ENCODE results near the gene ISOC2. TPM values are rescaled to one million over a fixed set of nuclear protein-coding genes. Genes with fewer than 3 reads are reported as not detected.

Gene ISOC2
- total RNA-seq, 1 experiment from 2014 or later = 72.2 TPM

- H2BK5ac ChIP-seq (ENCODE audit: insufficient read length, low read length) = no peak overlapping the region
- H2BK120ac ChIP-seq (ENCODE audit: low read depth, low read length, poor library complexity, severe bottlenecking) = no peak overlapping the region
- H3K79me2 ChIP-seq (ENCODE audit: insufficient read depth, low read length) = 0 out of 2 replicates have a peak, but pooled peaks cover 3% of the 10 kb centered on the region
- H2AK5ac ChIP-seq (ENCODE audit: insufficient read length, low read length) = no peak overlapping the region
- Mint-ChIP-seq H3K4me3 (peak overlapping the region in 1 of 2 experiments; percentile 60; a peak in 1 of 5 replicates), H3K4me1 (peaks cover 4 to 26% of the 10 kb centered on the region in 2 experiments), H3K27me3 (ENCODE audit: low read depth) (peaks cover 27% of the 10 kb centered on the region), H3K27ac (no peak overlapping the region), H3K36me3 (ENCODE audit: insufficient read depth in 1 of 3, low read depth in 3 of 3) (peaks cover 16 to 18% (median 16%) of the 10 kb centered on the region in 3 experiments; a peak in 6 of 7 replicates), H3K9me3 (no peaks in the 10 kb centered on the region; a peak in 1 of 5 replicates)
- no peak overlapping the region for H2BK20ac ChIP-seq (ENCODE audit: low read depth, low read length, poor library complexity, severe bottlenecking)
- H3K23ac ChIP-seq (ENCODE audit: insufficient read length, low read depth, low read length) = no peak overlapping the region
- no peak overlapping the region for H4K8ac ChIP-seq (replicated peaks; ENCODE audit: insufficient read length, low read depth, low read length)
- no peak overlapping the region for H3K4me2 ChIP-seq (ENCODE audit: insufficient read depth, insufficient read length, low read length)
- peak; percentile 73 for DNase-seq
- no peak overlapping the region for H3K14ac ChIP-seq (ENCODE audit: insufficient read depth, low read length)
- H3K79me1 ChIP-seq (ENCODE audit: insufficient read depth, low read depth, low read length, poor library complexity, severe bottlenecking) = no peaks in the 10 kb centered on the region
- no peak overlapping the region for H2BK15ac ChIP-seq (ENCODE audit: low read depth, low read length)
- no peak overlapping the region for H2AFZ ChIP-seq (ENCODE audit: low read length)
- no peak overlapping the region for H3K56ac ChIP-seq (ENCODE audit: insufficient read length, low read depth, low read length)
- H3K18ac ChIP-seq (ENCODE audit: insufficient read length, low read depth, low read length) = no peak overlapping the region
- peaks cover 4% of the 10 kb centered on the region for H3K23me2 ChIP-seq (ENCODE audit: insufficient read length, low read depth, low read length, poor library complexity, severe bottlenecking)
- H3T11ph ChIP-seq (ENCODE audit: low read length) = no peak overlapping the region
- peaks cover 11% of the 10 kb centered on the region; the same call in 1 of the 2 replicates for H3K27me3 ChIP-seq (ENCODE audit: insufficient read depth, low read length)
- WGBS (ENCODE audit: extremely low coverage, insufficient read length, low lambda C conversion rate) = no CpG with 5 or more reads among the region's 14 CpGs
- H3K9ac ChIP-seq (ENCODE audit: extremely low read depth, insufficient read length, low read length) = no peak overlapping the region
- no peaks in the 10 kb centered on the region for H3K9me3 ChIP-seq (ENCODE audit: control insufficient read depth, low read depth, low read length)
- no peak overlapping the region for H4K5ac ChIP-seq (ENCODE audit: insufficient read length, low read depth, low read length)
- no peaks in the 10 kb centered on the region for H4K20me1 ChIP-seq (ENCODE audit: control insufficient read depth, insufficient read depth, insufficient read length)
- H3K4me1 ChIP-seq (ENCODE audit: insufficient read depth, low read length) = 0 out of 2 replicates have a peak, but pooled peaks cover 4% of the 10 kb centered on the region
- H2BK12ac ChIP-seq (ENCODE audit: insufficient read length, low read depth, low read length) = no peak overlapping the region
- no peak overlapping the region for H4K91ac ChIP-seq (ENCODE audit: insufficient read length, low read depth, low read length)
- no peak overlapping the region for H3K27ac ChIP-seq (ENCODE audit: insufficient read length, low read depth, low read length)
- H3K4ac ChIP-seq (ENCODE audit: low read depth, low read length) = no peak overlapping the region
- peak; percentile 74 for TF ChIP-seq CTCF (conservative IDR thresholded peaks at IDR 0.05)
Measured at GRCh38 chr19:55454787-55455243, 6.6 kb downstream of the ISOC2 start.

Data from H9 (cell line).